H1 (cell line): ENCODE results near the gene CCDC102A. TPM values are rescaled to one million over a fixed set of nuclear protein-coding genes. Genes with fewer than 3 reads are reported as not detected.
A peak's percentile ranks its signal among the peaks of the same experiment; 100 is the strongest.

ENCODE experiments used
- CTCF ChIA-PET: fragments of 300-600 bp; sonication (Branson Sonifier 250); formaldehyde crosslinking; loops from one replicate; lab custom pipeline; 2021; ENCODE audit not compliant: partially characterized antibody; lab: Charles Lee
- POLR2A ChIA-PET: fragments of 300-600 bp; sonication (Branson Sonifier 250); formaldehyde crosslinking; loops from one replicate; lab custom pipeline; 2021; ENCODE audit warnings: inconsistent platforms; ENCODE audit not compliant: partially characterized antibody; lab: Charles Lee
- DNase-seq, 2 experiments: peaks; one replicate each; pipeline versions ENCODE4 v3.0.0 to v3.0.0-alpha.2; 2010 to 2022; ENCODE audit warnings: low spot score in 2 of 2, low read depth in 1 of 2, mixed read lengths in 1 of 2
- FAIRE-seq: peaks from 2 replicates; lab custom pipeline; 2011; peaks lifted over from hg19 to GRCh38; lab: Jason Lieb, UNC
- H2AFZ ChIP-seq: 2 replicates; pipeline ENCODE4 v1.8.1; 2012; ENCODE audit warnings: low read length, inconsistent platforms
- H2AK5ac ChIP-seq: 2 replicates; pipeline ENCODE4 v1.6.1; 2013; ENCODE audit warnings: low read depth, low read length
- H2BK120ac ChIP-seq: replicated peaks from 2 replicates; pipeline ENCODE3; 2013; ENCODE audit warnings: low read depth, low read length, inconsistent platforms
- H2BK12ac ChIP-seq: 2 replicates; pipeline ENCODE4 v1.6.1; 2013; ENCODE audit warnings: low read depth, low read length
- H2BK15ac ChIP-seq: 2 replicates; pipeline ENCODE4 v1.6.1; 2013; ENCODE audit warnings: low read length
- H2BK20ac ChIP-seq: 2 replicates; pipeline ENCODE4 v1.6.1; 2013; ENCODE audit warnings: low read length
- H2BK5ac ChIP-seq: 2 replicates; pipeline ENCODE4 v1.6.1; 2013; ENCODE audit warnings: low read depth, low read length
- H3K14ac ChIP-seq: 2 replicates; pipeline ENCODE4 v1.6.1; 2013; ENCODE audit warnings: inconsistent platforms; ENCODE audit not compliant: insufficient read length
- H3K18ac ChIP-seq: 2 replicates; pipeline ENCODE4 v1.6.1; 2013; ENCODE audit warnings: low read length; ENCODE audit errors: extremely low read depth
- H3K23ac ChIP-seq: 2 replicates; pipeline ENCODE4 v1.6.1; 2013; ENCODE audit warnings: inconsistent platforms; ENCODE audit not compliant: insufficient read length
- H3K23me2 ChIP-seq: 2 replicates; pipeline ENCODE4 v1.6.1; 2013; ENCODE audit warnings: low read depth, low read length
- H3K27ac ChIP-seq: 2 replicates; pipeline ENCODE4 v1.6.1; 2011; ENCODE audit warnings: low read depth, low read length, inconsistent platforms
- H3K27me3 ChIP-seq, 4 experiments: replicated peaks in 1 of 4; 1 replicate in 1 of 4; 2 replicates in 3 of 4; pipeline versions ENCODE4 v1.6.1 to v1.8.1; 2011 to 2013; ENCODE audit warnings: low read length in 3 of 4, mild to moderate bottlenecking in 3 of 4, inconsistent platforms in 2 of 4, mixed read lengths in 2 of 4, moderate library complexity in 1 of 4; ENCODE audit not compliant: control insufficient read depth in 3 of 4, insufficient read depth in 3 of 4; ENCODE audit errors: extremely low read depth in 1 of 4
- H3K36me3 ChIP-seq, 4 experiments: 2 replicates each; pipeline versions ENCODE4 v1.6.1 to v1.8.1; 2011 to 2013; ENCODE audit warnings: mild to moderate bottlenecking in 4 of 4, low read length in 3 of 4, moderate library complexity in 2 of 4, control low read depth in 1 of 4, inconsistent platforms in 1 of 4; ENCODE audit not compliant: insufficient read depth in 4 of 4, control insufficient read depth in 2 of 4
- H3K4ac ChIP-seq: replicated peaks from 2 replicates; pipeline ENCODE3; 2013; ENCODE audit warnings: low read length, low read depth, mixed read lengths, inconsistent platforms; ENCODE audit not compliant: insufficient read length
- H3K4me1 ChIP-seq, 4 experiments: replicated peaks in 1 of 4; 1 replicate in 1 of 4; 2 replicates in 3 of 4; pipeline versions ENCODE4 v1.6.1 to v1.8.1; 2011 to 2013; ENCODE audit warnings: low read length in 3 of 4, inconsistent platforms in 2 of 4, mixed read lengths in 1 of 4; ENCODE audit not compliant: insufficient read depth in 4 of 4, control insufficient read depth in 3 of 4
- H3K4me2 ChIP-seq, 2 experiments: 2 replicates each; pipeline versions ENCODE4 v1.6.1 to v1.8.1; 2011 to 2013; ENCODE audit warnings: low read depth in 2 of 2, low read length in 2 of 2, control low read depth in 1 of 2, inconsistent platforms in 1 of 2, mild to moderate bottlenecking in 1 of 2; ENCODE audit not compliant: insufficient read depth in 1 of 2
- H3K4me3 ChIP-seq, 4 experiments: fragments of 200-600, 300-600 bp in 1 of 4; sonication (generic), shearing (Covaris generic), sonication (Bioruptor Twin) in 1 of 4; 2 replicates each; pipeline versions ENCODE4 v1.5.1 to v1.8.1; 2011 to 2016; ENCODE audit warnings: low read length in 4 of 4, low read depth in 3 of 4, control low read depth in 2 of 4, inconsistent platforms in 2 of 4, mild to moderate bottlenecking in 2 of 4, mixed read lengths in 1 of 4, moderate library complexity in 1 of 4; ENCODE audit not compliant: insufficient read depth in 2 of 4; ENCODE audit errors: extremely low read depth in 1 of 4
- H3K56ac ChIP-seq: replicated peaks from 2 replicates; pipeline ENCODE3; 2013; ENCODE audit warnings: low read depth, mild to moderate bottlenecking, mixed read lengths, low read length, inconsistent platforms; ENCODE audit not compliant: insufficient read length
- H3K79me1 ChIP-seq: 2 replicates; pipeline ENCODE4 v1.6.1; 2013; ENCODE audit warnings: low read depth, low read length, control low read depth
- H3K79me2 ChIP-seq, 2 experiments: 2 replicates each; pipeline versions ENCODE4 v1.6.1 to v1.8.1; 2012 to 2013; ENCODE audit warnings: low read length in 2 of 2, mild to moderate bottlenecking in 2 of 2, inconsistent platforms in 1 of 2; ENCODE audit not compliant: insufficient read depth in 2 of 2, control insufficient read depth in 1 of 2
- H3K9ac ChIP-seq, 4 experiments: replicated peaks in 1 of 4; 1 replicate in 1 of 4; 2 replicates in 3 of 4; pipeline versions ENCODE4 v1.6.1 to v1.8.1; 2011 to 2013; ENCODE audit warnings: low read depth in 3 of 4, low read length in 3 of 4, control low read depth in 2 of 4, mild to moderate bottlenecking in 2 of 4, moderate library complexity in 2 of 4, inconsistent platforms in 1 of 4; ENCODE audit errors: extremely low read depth in 1 of 4
- H3K9me3 ChIP-seq, 2 experiments: 2 replicates each; pipeline versions ENCODE4 v1.6.1 to v1.8.1; 2012 to 2013; ENCODE audit warnings: mild to moderate bottlenecking in 2 of 2, moderate library complexity in 2 of 2, control low read depth in 1 of 2, inconsistent platforms in 1 of 2, low read depth in 1 of 2, low read length in 1 of 2, mixed read lengths in 1 of 2; ENCODE audit not compliant: insufficient read depth in 2 of 2
- H4K20me1 ChIP-seq, 2 experiments: replicated peaks in 1 of 2; 2 replicates each; pipeline versions ENCODE3 to v1.8.1; 2011 to 2013; ENCODE audit warnings: inconsistent platforms in 2 of 2, low read length in 2 of 2, mild to moderate bottlenecking in 1 of 2; ENCODE audit not compliant: insufficient read depth in 2 of 2, control insufficient read depth in 1 of 2
- H4K5ac ChIP-seq: 2 replicates; pipeline ENCODE4 v1.6.1; 2013; ENCODE audit warnings: low read length, low read depth, mixed read lengths, inconsistent platforms; ENCODE audit not compliant: insufficient read length
- H4K8ac ChIP-seq: 2 replicates; pipeline ENCODE4 v1.8.0; 2013; ENCODE audit warnings: mild to moderate bottlenecking, moderate library complexity, low read length, inconsistent platforms; ENCODE audit not compliant: insufficient read depth; ENCODE audit errors: extremely low read depth
- H4K91ac ChIP-seq: replicated peaks from 2 replicates; pipeline ENCODE3; 2013; ENCODE audit warnings: low read length, mixed read lengths, inconsistent platforms; ENCODE audit not compliant: insufficient read length
- CBX8 ChIP-seq: fragments of 300-800, 300-1000 bp; sonication (generic); IDR thresholded peaks from 2 replicates; pipeline ENCODE4 v1.7.1; 2016; ENCODE audit warnings: low read depth, low read length, borderline replicate concordance
- CEBPB ChIP-seq: IDR thresholded peaks from 2 replicates; pipeline ENCODE4 v1.6.1; 2012; ENCODE audit warnings: low read depth, low read length
- EZH2 ChIP-seq: fragments of 200-600 bp; sonication (generic); IDR thresholded peaks from 2 replicates; pipeline ENCODE4 v1.7.1; 2012; ENCODE audit warnings: low read depth, mild to moderate bottlenecking, moderate library complexity, low read length, inconsistent platforms; ENCODE audit not compliant: severe bottlenecking
- GABPA ChIP-seq: IDR thresholded peaks from 2 replicates; pipeline ENCODE4 v1.6.1; 2011; ENCODE audit warnings: mild to moderate bottlenecking, low read length, moderate library complexity, borderline replicate concordance; ENCODE audit not compliant: insufficient read depth
- HDAC2 ChIP-seq, 2 experiments: fragments of 300-600 bp in 1 of 2; sonication (generic) in 1 of 2; IDR thresholded peaks; 2 replicates each; pipeline ENCODE4 v1.6.1; 2011 to 2012; ENCODE audit warnings: low read depth in 2 of 2, low read length in 2 of 2, mild to moderate bottlenecking in 2 of 2, moderate library complexity in 2 of 2, borderline replicate concordance in 1 of 2, inconsistent platforms in 1 of 2
- HDAC6 ChIP-seq: IDR thresholded peaks from one replicate; pipeline ENCODE4 v1.7.1; 2012; ENCODE audit warnings: low read depth, mild to moderate bottlenecking, inconsistent platforms, low read length, moderate library complexity
- KDM1A ChIP-seq: fragments of 200-600, 300-600 bp; sonication (generic); IDR thresholded peaks from 2 replicates; pipeline ENCODE4 v1.7.1; 2016; ENCODE audit warnings: mild to moderate bottlenecking, low read length, borderline replicate concordance
- RFX5 ChIP-seq: IDR thresholded peaks from 2 replicates; pipeline ENCODE4 v1.6.1; 2011; ENCODE audit warnings: low read depth, low read length, improper control_type of control experiment, borderline replicate concordance
- SRF ChIP-seq: IDR thresholded peaks from 2 replicates; pipeline ENCODE4 v1.6.1; 2011; ENCODE audit warnings: mild to moderate bottlenecking, low read depth, low read length, moderate library complexity
- YY1 ChIP-seq: IDR thresholded peaks from 2 replicates; pipeline ENCODE4 v1.6.1; 2011; ENCODE audit warnings: low read depth, mild to moderate bottlenecking, low read length
- WGBS, 2 experiments: shearing (Covaris generic) in 1 of 2; methylation state at CpG; one replicate each; pipeline versions ENCODE4 v1.1.6 to v1.1.7; 2013 to 2015; ENCODE audit warnings: low lambda C conversion rate in 2 of 2, mixed read lengths in 2 of 2, inconsistent platforms in 1 of 2, low coverage in 1 of 2, missing lambda C conversion rate in 1 of 2; ENCODE audit not compliant: insufficient replicate concordance in 2 of 2, insufficient coverage in 1 of 2, insufficient read length in 1 of 2; ENCODE audit errors: extremely low coverage in 1 of 2, missing lambda C conversion rate in 1 of 2; 5-methylcytosine and 5-hydroxymethylcytosine counted together
- polyA plus RNA-seq, 7 experiments: library from polyadenylated mRNA; depleted of rRNA in 3 of 7; stranded (reverse) in 5 of 7; unstranded in 2 of 7; fragments of >200 nt in 5 of 7; fragments of 200-250 nt in 2 of 7; gene quantifications; 1 replicate in 5 of 7; 2 replicates in 1 of 7; 4 replicates in 1 of 7; pipeline versions ENCODE4 v1.2.1 to v1.2.3, GENCODE V29; 2011 to 2013; ENCODE audit warnings: missing spikeins in 2 of 7, mixed read lengths in 2 of 7
- total RNA-seq: library from RNA; stranded (reverse); fragmentation: NEBNext Ultra II Directional; extraction: Animal tissue kit (Norgen Biotek cat#: 25700); gene quantifications from 2 replicates; pipeline ENCODE4 v1.2.1, GENCODE V29; 2021
- TF ChIP-seq, protein P1 (sequence below): IDR thresholded peaks from 2 replicates; pipeline ENCODE4 v1.6.1; 2012; ENCODE audit warnings: inconsistent platforms

The CCDC102A gene
- total and polyA plus RNA-seq, 2 of the 8 experiments (the other 6 are each of a cell fraction or from before 2014, with no cell fraction given): 4.0 to 7.5 TPM

DNA sequence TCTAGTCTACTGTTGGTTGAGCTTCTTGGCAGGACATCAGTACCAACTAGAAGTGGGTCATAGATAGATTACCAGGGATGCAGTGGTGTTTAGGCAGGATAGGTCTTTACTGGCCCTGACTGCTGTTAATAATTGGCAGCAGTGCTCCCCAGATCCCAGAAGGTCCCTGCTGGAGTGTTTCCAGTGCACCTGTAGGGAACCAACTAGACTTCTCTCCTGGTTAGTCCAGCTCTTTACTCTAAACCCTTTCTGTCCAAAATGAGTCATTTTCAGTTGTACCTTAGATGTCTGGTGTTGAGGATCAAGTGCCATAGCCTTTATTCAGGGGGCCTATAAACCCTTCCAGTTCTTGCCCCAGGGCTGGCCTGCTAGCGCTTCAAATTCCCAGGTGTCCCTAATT, 65.2 kb downstream of the CCDC102A start:
- H3K36me3 ChIP-seq: peaks cover 17 to 60% (median 36%) of the 10 kb centered on the region in 4 experiments
- no peak overlapping the region; a peak in 1 of 4 replicates for H3K4me2 ChIP-seq
- no peak overlapping the region for H2BK120ac ChIP-seq
- 100% methylated on average over 1 of the region's 1 CpG; no CpG with 5 or more reads in 1 of the 2 experiments for WGBS, 2 experiments
- TF ChIP-seq CEBPB (no peak), KDM1A (no peak), GABPA (no peak), HDAC6 (no peak), SRF (no peak), RFX5 (no peak), YY1 (no peak), CBX8 (no peak), HDAC2 (IDR thresholded peaks at IDR 0.05; ENCODE audit: borderline replicate concordance in 1 of 2, low read depth in 2 of 2, low read length in 2 of 2) (no peak), EZH2 (no peak)
- TF ChIP-seq, protein P1, sequence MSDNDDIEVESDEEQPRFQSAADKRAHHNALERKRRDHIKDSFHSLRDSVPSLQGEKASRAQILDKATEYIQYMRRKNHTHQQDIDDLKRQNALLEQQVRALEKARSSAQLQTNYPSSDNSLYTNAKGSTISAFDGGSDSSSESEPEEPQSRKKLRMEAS: no peak
- H4K5ac ChIP-seq: no peak overlapping the region
- CTCF ChIA-PET: interaction anchor here (1.1 to 15.0 kb wide), 4 partner anchors 10 to 69 kb away, joined by 3 to 210 read pairs (median 74); partner anchors contain the start of gene POLR2C
- H2AK5ac ChIP-seq: no peak overlapping the region
- FAIRE-seq (no peak), DNase-seq (no peak)
- H3K9me3 ChIP-seq: no peaks in the 10 kb centered on the region
- no peaks in the 10 kb centered on the region; the same call in 1 of the 2 replicates for H3K23me2 ChIP-seq
- H3K18ac ChIP-seq: no peak overlapping the region
- H3K79me2 ChIP-seq: no peaks in the 10 kb centered on the region
- no peak overlapping the region for H3K14ac ChIP-seq
- H3K23ac ChIP-seq: no peak overlapping the region
- H2BK12ac ChIP-seq: no peak overlapping the region
- H2BK20ac ChIP-seq: no peak overlapping the region
- 0 out of 2 replicates have a peak overlapping the region, but pooled peaks have one; percentile 19 for H3K27ac ChIP-seq
- H3K4me3 ChIP-seq: no peak overlapping the region
- peaks cover 2 to 3% of the 10 kb centered on the region in 2 experiments for H4K20me1 ChIP-seq
- H3K27me3 ChIP-seq: no peaks in the 10 kb centered on the region
- POLR2A ChIA-PET: interaction anchor here (0.6 to 3.2 kb wide), 7 partner anchors 8 to 285 kb away, joined by 3 to 30 read pairs (median 6); partner anchors contain the start of genes CIAPIN1, COQ9, POLR2C and PSME3IP1
- peaks cover 8 to 33% (median 27%) of the 10 kb centered on the region in 4 experiments for H3K4me1 ChIP-seq
- peaks cover 4% of the 10 kb centered on the region; the same call in 1 of the 2 replicates for H3K79me1 ChIP-seq
- no peak overlapping the region for H3K4ac ChIP-seq
- no peak overlapping the region for H2BK15ac ChIP-seq
- no peak overlapping the region for H3K9ac ChIP-seq
- H2AFZ ChIP-seq: no peak overlapping the region
- H3K56ac ChIP-seq: no peak overlapping the region
- no peak overlapping the region for H4K91ac ChIP-seq
- no peak overlapping the region for H2BK5ac ChIP-seq
- H4K8ac ChIP-seq: no peak overlapping the region
